ENCODE measurements around the gene PKN2. TPM values are rescaled to one million over a fixed set of nuclear protein-coding genes. Genes with fewer than 3 reads are reported as not detected.

The PKN2 gene
- 10 to 100 TPM; 18.0 to 18.1 TPM for total RNA-seq

DNA sequence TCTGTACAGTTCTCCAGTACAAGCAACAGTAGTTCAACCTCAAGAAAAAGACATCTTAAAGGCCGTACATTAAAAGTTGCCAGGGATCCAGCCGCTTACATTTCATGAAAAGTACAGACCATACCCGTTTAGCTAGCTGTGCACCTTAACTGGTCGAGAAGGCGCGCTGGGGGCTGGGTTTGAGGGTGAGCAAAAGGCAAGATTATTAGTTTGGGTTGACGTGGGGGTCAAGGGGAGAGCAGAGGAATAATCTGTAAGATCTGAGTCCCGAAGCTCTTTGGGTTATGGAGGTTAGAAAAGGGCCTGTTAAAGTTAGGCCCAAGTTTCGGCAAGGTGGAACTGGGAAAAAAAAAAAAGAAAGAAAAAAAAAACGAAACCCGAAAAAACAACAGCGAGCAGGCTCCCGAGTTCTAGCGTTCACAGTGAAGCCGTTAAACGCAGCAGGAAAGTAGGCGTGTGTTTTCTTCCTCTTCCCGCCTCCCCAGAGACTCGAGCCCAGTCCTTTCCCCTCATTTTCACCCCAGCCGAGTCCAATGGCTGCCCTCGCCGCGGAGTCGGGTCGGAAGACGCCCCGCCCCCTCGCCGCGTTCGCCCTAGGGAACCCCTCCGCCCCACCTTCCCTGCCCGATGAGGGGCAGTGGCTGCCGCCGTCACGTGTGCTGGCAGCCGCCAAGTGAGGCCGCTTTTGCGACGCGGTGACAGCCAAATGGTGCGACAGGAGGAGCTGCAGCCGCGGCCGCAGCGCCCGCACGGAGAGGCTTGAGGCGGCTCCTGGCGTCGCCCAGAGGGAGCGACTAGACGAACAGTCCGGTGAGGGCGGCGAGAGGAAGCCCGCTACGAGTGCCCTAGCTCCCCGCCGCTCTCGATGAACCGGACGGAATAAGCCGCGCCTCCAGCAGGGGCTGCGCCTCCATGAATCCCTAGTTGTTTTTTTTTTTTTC lies at the start of gene PKN2:
TSS of gene PKN2 (plus strand) at position 733 of the 941 bp plus-strand sequence. CDS start 308 bp downstream, outside the sequence.
- ChIA-PET CTCF (interaction anchor here (0.7 to 3.5 kb wide), 7 partner anchors 11 to 117 kb away, joined by 3 to 28 read pairs (median 5); no protein-coding TSS in a partner anchor), POLR2A (interaction anchor here (0.9 to 2.7 kb wide), 7 partner anchors 11 to 207 kb away, joined by 3 to 13 read pairs (median 3); partner anchors contain the start of gene GTF2B)
- TF ChIP-seq, protein P1, sequence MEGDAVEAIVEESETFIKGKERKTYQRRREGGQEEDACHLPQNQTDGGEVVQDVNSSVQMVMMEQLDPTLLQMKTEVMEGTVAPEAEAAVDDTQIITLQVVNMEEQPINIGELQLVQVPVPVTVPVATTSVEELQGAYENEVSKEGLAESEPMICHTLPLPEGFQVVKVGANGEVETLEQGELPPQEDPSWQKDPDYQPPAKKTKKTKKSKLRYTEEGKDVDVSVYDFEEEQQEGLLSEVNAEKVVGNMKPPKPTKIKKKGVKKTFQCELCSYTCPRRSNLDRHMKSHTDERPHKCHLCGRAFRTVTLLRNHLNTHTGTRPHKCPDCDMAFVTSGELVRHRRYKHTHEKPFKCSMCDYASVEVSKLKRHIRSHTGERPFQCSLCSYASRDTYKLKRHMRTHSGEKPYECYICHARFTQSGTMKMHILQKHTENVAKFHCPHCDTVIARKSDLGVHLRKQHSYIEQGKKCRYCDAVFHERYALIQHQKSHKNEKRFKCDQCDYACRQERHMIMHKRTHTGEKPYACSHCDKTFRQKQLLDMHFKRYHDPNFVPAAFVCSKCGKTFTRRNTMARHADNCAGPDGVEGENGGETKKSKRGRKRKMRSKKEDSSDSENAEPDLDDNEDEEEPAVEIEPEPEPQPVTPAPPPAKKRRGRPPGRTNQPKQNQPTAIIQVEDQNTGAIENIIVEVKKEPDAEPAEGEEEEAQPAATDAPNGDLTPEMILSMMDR (IDR thresholded peaks at IDR 0.05), result no peak
- ATAC-seq (peak; percentile 95), DNase-seq (peak; percentile 97)
- Mint-ChIP-seq H3K27ac (peak within 1 kb of the TSS; percentile 96), H3K4me3 (peak within 1 kb of the TSS; percentile 90), H3K27me3 (no peaks in the 10 kb centered on the region), H3K36me3 (ENCODE audit: low read depth) (no peaks in the 10 kb centered on the region), H3K9me3 (no peaks in the 10 kb centered on the region), H3K4me1 (ENCODE audit: low read depth) (peaks cover 21% of the 10 kb centered on the region)
- intact Hi-C loops (cut with micrococcal nuclease), result no loop called here

DNA sequence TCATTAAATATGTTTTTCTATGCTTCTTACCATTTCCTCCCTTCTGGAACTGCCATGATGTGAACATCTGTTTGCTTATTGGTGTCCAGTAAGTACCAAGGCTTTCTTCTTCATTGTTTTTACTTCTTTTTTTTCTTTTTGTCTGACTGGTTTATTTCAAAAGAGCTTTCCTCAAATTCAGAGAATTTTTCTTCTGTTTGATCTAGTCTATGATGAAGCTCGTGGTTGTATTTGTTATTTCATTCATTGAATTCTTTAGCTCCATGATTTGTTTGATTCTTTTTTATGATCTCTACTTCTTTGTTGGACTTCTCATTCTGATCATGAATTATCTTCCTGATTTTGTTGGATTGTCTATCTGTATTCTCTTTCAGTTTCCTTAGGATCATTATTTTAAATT lies 49.5 kb upstream of the PKN2 start:
- DNase-seq, result no peak
- H3K9me3 Mint-ChIP-seq, result peaks cover 23% of the 10 kb centered on the region
- POLR2A ChIA-PET, result no interaction called here

DNA sequence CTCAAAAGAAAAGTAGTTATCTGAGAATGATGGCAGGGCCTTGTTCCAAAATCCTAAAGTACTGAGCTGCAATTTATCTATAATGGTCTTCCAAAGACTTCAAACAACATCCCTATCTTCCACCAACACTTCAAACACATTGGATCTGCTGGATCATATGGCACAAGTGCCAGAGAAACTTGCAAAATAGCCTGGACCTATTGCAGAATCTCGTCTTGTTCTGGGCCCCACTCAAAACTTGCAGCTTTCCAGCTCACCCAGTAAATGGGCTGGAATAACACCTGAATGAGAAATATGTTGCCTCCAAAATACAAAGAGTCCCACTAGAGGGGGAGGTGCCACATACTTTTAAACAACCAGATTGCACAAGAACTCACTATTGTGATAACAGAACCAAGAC lies 44.0 kb upstream of the PKN2 start:
- CTCF ChIA-PET, result no interaction called here
- Mint-ChIP-seq H3K27me3 (peaks cover 7% of the 10 kb centered on the region), H3K4me1 (ENCODE audit: low read depth) (no peaks in the 10 kb centered on the region), H3K36me3 (ENCODE audit: low read depth) (peaks cover 3% of the 10 kb centered on the region), H3K9me3 (peaks cover 13% of the 10 kb centered on the region), H3K4me3 (no peak overlapping the region), H3K27ac (no peak overlapping the region)
- no peak for ATAC-seq
- POLR2A ChIA-PET, result no interaction called here
- intact Hi-C loops (cut with micrococcal nuclease), result no loop called here
- no peak for DNase-seq
- TF ChIP-seq, protein P1 (IDR thresholded peaks at IDR 0.05), result no peak

More for the DNA sequence above, 49.5 kb upstream of the PKN2 start:
- CTCF ChIA-PET, result interaction anchor here (0.9 to 1.6 kb wide), 2 partner anchors 21 to 22 kb away, joined by 3 to 4 read pairs; no protein-coding TSS in a partner anchor
- TF ChIP-seq, protein P1 (IDR thresholded peaks at IDR 0.05), result no peak
- peaks cover 3% of the 10 kb centered on the region for H3K36me3 Mint-ChIP-seq (ENCODE audit: low read depth)
- H3K4me3 Mint-ChIP-seq, result no peak overlapping the region
- ATAC-seq, result no peak
- intact Hi-C loops (cut with micrococcal nuclease), result no loop called here
- peaks cover 8% of the 10 kb centered on the region for H3K27me3 Mint-ChIP-seq
- H3K27ac Mint-ChIP-seq, result no peak overlapping the region
- H3K4me1 Mint-ChIP-seq (ENCODE audit: low read depth), result no peaks in the 10 kb centered on the region

DNA sequence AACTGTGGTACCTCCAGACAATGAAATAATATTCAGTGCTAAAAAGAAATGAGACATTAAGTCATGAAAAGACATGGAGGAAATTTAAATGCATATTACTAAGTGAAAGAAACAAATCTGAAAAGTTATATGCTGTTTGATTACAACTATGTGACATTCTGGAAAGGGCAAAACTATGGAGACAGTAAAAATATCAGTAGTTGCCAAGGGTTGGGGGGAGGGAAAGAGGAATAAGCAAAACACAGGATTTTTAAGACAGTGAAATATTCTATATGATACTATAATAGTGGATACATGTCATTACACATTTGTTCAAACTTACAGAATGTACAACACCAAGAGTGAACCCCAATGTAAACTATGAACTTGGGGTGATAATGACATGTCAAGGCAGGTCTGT lies 38.2 kb upstream of the PKN2 start:
- H3K36me3 Mint-ChIP-seq (ENCODE audit: low read depth), result no peaks in the 10 kb centered on the region
- H3K27ac Mint-ChIP-seq, result no peak overlapping the region
- H3K4me1 Mint-ChIP-seq (ENCODE audit: low read depth), result peaks cover 4% of the 10 kb centered on the region
- POLR2A ChIA-PET, result no interaction called here
- H3K27me3 Mint-ChIP-seq, result peaks cover 8% of the 10 kb centered on the region
- intact Hi-C loops (cut with micrococcal nuclease), result no loop called here
- no peaks in the 10 kb centered on the region for H3K9me3 Mint-ChIP-seq
- ATAC-seq, result no peak
- DNase-seq, result no peak
- no peak overlapping the region for H3K4me3 Mint-ChIP-seq
- TF ChIP-seq, protein P1 (IDR thresholded peaks at IDR 0.05), result no peak
- CTCF ChIA-PET, result interaction anchor here (2.8 to 3.5 kb wide), 2 partner anchors 10 to 13 kb away, joined by 11 to 29 read pairs; no protein-coding TSS in a partner anchor
